BE2C (cell line): ENCODE measurements around the gene HLF.
A peak's percentile ranks its signal among the peaks of the same experiment; 100 is the strongest.

Experiments used
- DNase-seq: peaks from one replicate; pipeline ENCODE4 v3.0.0-alpha.2; 2020
- H3K27me3 ChIP-seq: fragments of 250-450 bp; sonication (Bioruptor Pico); 2 replicates; pipeline ENCODE4 v1.5.1; 2020; ENCODE audit warnings: mild to moderate bottlenecking
- H3K36me3 ChIP-seq: fragments of 250-450 bp; sonication (Bioruptor Pico); 2 replicates; pipeline ENCODE4 v1.5.1; 2020; ENCODE audit warnings: mild to moderate bottlenecking
- H3K4me1 ChIP-seq: fragments of 250-450 bp; sonication (Bioruptor Pico); 2 replicates; pipeline ENCODE4 v1.5.1; 2020
- H3K4me3 ChIP-seq: 2 replicates; pipeline ENCODE4 v1.5.1; 2011; ENCODE audit warnings: low read depth, low read length
- H3K9me3 ChIP-seq: fragments of 250-450 bp; sonication (Bioruptor Pico); 2 replicates; pipeline ENCODE4 v1.5.1; 2020
- CTCF ChIP-seq: IDR thresholded peaks from 2 replicates; pipeline ENCODE4 v1.5.1; 2012; ENCODE audit warnings: mild to moderate bottlenecking, low read depth, low read length

Gene HLF

GRCh38 chr17:55295411-55296170 is 30.8 kb downstream of the HLF start:
- Histone ChIP-seq H3K4me3 (no peak overlapping the region), H3K27me3 (no peaks in the 10 kb centered on the region), H3K36me3 (no peaks in the 10 kb centered on the region), H3K9me3 (no peaks in the 10 kb centered on the region), H3K4me1 (no peaks in the 10 kb centered on the region)
- TF ChIP-seq CTCF: peak; percentile 91
- peak; percentile 55 for DNase-seq

- H3K36me3 ChIP-seq: no peaks in the 10 kb centered on the region
- no peak overlapping the region for H3K4me3 ChIP-seq
- H3K27me3 ChIP-seq: no peaks in the 10 kb centered on the region
- H3K4me1 ChIP-seq: no peaks in the 10 kb centered on the region
- no peak for TF ChIP-seq CTCF
- no peaks in the 10 kb centered on the region for H3K9me3 ChIP-seq
- DNase-seq: no peak
These were observed 31.5 kb downstream of the HLF start for GRCh38 chr17:55296171-55296695.

GRCh38 chr17:55296699-55297098 is 31.9 kb downstream of the HLF start:
- no peak for DNase-seq
- Histone ChIP-seq H3K36me3 (no peaks in the 10 kb centered on the region), H3K27me3 (no peaks in the 10 kb centered on the region), H3K9me3 (no peaks in the 10 kb centered on the region), H3K4me1 (no peaks in the 10 kb centered on the region), H3K4me3 (no peak overlapping the region)
- TF ChIP-seq CTCF: no peak

GRCh38 chr17:55298111-55298730 is 33.5 kb downstream of the HLF start:
- no peak for DNase-seq
- Histone ChIP-seq H3K4me1 (no peaks in the 10 kb centered on the region), H3K4me3 (no peak overlapping the region), H3K9me3 (no peaks in the 10 kb centered on the region), H3K36me3 (no peaks in the 10 kb centered on the region), H3K27me3 (no peaks in the 10 kb centered on the region)
- no peak for TF ChIP-seq CTCF

GRCh38 chr17:55299162-55299838 is 34.5 kb downstream of the HLF start:
- no peaks in the 10 kb centered on the region for H3K9me3 ChIP-seq
- no peaks in the 10 kb centered on the region for H3K36me3 ChIP-seq
- TF ChIP-seq CTCF: no peak
- no peaks in the 10 kb centered on the region for H3K27me3 ChIP-seq
- no peak for DNase-seq
- no peaks in the 10 kb centered on the region for H3K4me1 ChIP-seq
- H3K4me3 ChIP-seq: no peak overlapping the region
